GM12874 (cell line): ENCODE data around the gene ERBB2.

Experiments used
- CTCF ChIP-seq: IDR thresholded peaks from 2 replicates; pipeline ENCODE4 v1.5.1; 2011; ENCODE audit warnings: low read depth, mild to moderate bottlenecking, control low read depth, low read length, moderate library complexity; ENCODE audit not compliant: insufficient read depth

ERBB2 gene

GRCh38 chr17:39769974-39770587 is 70.2 kb downstream of the ERBB2 start:
- no peak for TF ChIP-seq CTCF

- TF ChIP-seq CTCF: no peak
These were observed 72.6 kb downstream of the ERBB2 start for GRCh38 chr17:39772415-39772814.

- TF ChIP-seq CTCF: no peak
These were observed 73.4 kb downstream of the ERBB2 start for GRCh38 chr17:39772987-39773934.

- no peak for TF ChIP-seq CTCF
These were observed 74.2 kb downstream of the ERBB2 start for GRCh38 chr17:39774047-39774446.

GRCh38 chr17:39775031-39775430 is 75.2 kb downstream of the ERBB2 start:
- no peak for TF ChIP-seq CTCF

GRCh38 chr17:39776252-39776651 is 76.4 kb downstream of the ERBB2 start:
- TF ChIP-seq CTCF: no peak

GRCh38 chr17:39777534-39778365 is 77.9 kb downstream of the ERBB2 start:
- TF ChIP-seq CTCF: no peak
